ENCODE data around the gene HAT1.
A peak's percentile ranks its signal among the peaks of the same experiment; 100 is the strongest.
"Not testable (repeated sequence)": the region's sequence is repeated elsewhere in the genome, so short reads cannot be mapped to it uniquely, and the experiment has no call there.

The HAT1 gene

DNA sequence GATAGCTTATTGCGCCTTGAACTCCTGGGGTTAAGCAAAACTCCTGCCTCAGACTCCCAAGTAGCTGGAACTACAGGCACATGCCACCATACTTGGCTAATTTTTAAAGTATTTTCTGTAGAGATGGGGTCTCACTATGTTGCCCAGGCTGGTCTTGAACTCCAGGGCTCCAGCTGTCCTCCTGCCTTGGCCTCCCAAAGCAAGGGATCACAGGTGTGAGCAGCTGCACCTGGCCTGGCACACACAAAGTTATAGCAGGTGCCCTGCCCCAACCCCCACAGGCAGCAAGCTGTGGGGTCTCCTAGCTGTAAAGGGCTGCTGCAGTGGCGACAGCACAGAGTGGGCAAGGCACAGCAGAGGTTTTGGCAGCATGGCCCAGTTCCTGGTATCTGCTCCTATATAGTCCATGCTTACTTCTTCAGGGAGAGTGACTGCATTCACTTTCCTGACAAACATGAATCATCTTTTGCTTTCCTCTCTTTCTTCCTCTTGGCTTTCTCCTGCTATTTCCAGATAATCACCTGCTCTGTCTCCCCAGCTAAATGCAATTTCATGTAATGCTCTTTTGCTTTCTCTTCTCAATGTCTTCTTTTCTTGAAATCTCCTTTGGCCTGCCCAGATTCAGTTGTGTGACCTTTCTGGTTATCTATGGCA lies 50.2 kb downstream of the HAT1 start:
- DNase-seq (ENCODE audit: low read depth in 3 of 3): no peak

GRCh38 chr2:171979103-171979502 lies 56.8 kb downstream of the HAT1 start:
- no peak for DNase-seq (ENCODE audit: low read depth in 3 of 3)

- not testable (repeated sequence) for DNase-seq (ENCODE audit: low read depth in 3 of 3)
Measured at GRCh38 chr2:171983924-171984323, 61.7 kb downstream of the HAT1 start.

DNA sequence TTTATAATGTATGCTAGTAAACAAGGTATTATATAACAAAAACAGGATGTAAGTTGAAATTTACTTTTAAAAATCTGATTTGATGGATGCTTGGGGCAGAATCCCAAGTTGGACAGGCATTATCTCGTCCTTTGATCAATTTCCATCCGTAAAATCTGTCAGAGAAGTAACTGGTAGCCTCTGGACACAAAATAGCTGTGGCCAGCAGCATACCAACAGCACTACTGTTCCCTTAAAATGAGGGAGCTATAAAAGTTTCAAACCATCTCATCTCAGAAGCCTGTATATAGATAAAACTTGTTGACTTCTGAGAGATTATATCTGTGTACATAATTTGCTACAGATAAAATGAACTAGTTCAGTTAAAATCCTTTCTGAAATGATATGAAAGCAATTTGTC lies 62.8 kb downstream of the HAT1 start:
- DNase-seq (ENCODE audit: low read depth in 3 of 3): no peak

DNA sequence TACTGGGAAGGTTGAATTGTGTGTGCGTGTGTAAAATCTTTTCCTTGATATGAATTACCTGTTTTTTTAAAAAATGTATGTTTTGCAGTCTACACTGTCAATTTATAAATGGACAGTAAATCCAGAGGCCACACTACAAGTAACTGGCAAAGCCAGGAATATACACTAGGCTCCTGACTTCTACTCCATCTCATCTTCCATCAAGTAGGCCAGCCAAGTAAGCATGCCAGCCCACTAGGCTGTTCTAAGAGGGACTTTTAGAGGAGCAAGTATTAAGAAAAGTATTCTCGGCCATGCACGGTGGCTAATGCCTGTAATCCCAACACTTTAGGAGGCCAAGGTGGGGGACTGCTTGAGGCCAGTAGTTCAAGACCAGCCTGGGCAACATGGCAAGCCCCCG lies 64.5 kb downstream of the HAT1 start:
- DNase-seq (ENCODE audit: low read depth in 3 of 3): no peak

DNA sequence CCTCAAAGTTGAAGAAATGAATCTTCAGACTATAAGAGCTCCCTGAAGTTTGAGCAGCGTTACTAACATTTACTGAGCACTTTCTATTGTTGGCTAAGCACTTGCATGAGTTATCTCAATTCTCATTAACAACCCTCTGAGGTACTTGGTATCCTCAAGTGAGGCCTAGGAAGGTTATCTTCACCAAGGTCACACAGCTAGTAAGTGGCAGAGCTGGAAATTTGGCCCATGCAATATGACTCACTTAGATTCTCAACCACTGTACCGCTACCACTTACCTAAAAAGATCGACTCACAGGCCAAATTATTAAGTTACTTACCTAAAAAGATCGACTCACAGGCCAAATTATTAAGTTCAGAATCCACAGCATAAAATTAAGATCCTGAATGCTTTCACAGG lies 68.8 kb downstream of the HAT1 start:
- DNase-seq (ENCODE audit: low read depth in 3 of 3): no peak

DNA sequence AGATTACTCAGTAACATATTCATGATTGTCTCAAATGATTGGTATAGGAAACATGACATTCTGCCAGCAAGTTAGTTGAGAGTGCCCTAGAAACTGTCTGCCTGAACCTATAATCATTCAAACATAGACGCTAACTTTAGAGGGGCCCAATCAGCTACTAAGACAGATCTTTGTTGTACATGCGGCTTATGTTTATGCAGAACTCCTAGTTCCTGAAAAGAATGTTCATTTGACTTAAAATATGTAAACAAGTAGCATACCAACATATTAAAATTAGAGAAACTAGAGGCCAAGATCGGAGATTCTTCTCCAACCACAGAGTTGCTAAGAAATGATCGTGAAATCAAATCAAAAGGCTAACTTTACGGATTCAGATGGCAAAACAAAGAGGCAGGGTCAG lies 73.3 kb downstream of the HAT1 start:
- no peak for DNase-seq (ENCODE audit: low read depth in 3 of 3)

DNA sequence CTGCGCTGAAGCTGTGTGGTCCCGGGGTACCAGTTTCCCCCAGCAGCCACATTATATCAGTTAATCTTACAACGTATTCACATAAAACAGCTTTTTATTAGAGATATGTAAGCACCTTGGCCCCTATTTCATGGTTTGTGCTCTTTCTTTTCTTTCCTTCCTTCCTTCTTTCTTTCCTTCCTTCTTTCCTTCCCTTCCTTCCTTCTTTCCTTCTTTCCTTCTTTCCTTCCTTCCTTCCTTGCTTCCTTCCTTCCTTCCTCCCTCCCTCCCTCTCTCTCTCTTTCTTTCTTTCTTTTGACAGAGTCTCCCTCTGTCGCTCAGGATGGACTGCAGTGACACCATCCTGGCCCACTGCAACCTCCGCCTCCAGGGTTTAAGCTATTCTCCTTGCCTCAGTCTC lies 73.8 kb downstream of the HAT1 start:
- no peak for DNase-seq (ENCODE audit: low read depth in 3 of 3)

DNA sequence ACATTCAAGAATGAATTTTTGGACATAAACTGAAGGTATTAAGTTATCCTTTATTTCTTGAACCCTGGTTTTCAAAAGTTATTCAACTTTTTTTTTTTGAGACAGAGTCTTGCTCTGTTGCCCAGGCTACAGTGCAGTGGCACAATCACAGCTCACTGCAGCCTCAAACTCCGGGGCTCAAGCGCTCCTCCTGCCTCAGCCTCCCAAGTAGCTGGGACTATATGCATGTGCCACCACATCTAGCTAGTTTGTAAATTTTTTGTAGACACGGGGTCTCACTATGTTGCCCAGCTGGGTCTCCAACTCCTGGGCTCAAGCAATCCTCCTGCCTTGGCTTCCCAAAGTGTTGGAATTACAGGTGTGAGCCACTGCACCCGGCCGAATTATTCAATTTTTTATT lies 74.8 kb downstream of the HAT1 start:
- DNase-seq (ENCODE audit: low read depth in 3 of 3): not testable (repeated sequence)

GRCh38 chr2:171999161-171999560 lies 76.9 kb downstream of the HAT1 start:
- peak in 1 of 3 donors; percentile 2 for DNase-seq (ENCODE audit: low read depth in 3 of 3)

DNA sequence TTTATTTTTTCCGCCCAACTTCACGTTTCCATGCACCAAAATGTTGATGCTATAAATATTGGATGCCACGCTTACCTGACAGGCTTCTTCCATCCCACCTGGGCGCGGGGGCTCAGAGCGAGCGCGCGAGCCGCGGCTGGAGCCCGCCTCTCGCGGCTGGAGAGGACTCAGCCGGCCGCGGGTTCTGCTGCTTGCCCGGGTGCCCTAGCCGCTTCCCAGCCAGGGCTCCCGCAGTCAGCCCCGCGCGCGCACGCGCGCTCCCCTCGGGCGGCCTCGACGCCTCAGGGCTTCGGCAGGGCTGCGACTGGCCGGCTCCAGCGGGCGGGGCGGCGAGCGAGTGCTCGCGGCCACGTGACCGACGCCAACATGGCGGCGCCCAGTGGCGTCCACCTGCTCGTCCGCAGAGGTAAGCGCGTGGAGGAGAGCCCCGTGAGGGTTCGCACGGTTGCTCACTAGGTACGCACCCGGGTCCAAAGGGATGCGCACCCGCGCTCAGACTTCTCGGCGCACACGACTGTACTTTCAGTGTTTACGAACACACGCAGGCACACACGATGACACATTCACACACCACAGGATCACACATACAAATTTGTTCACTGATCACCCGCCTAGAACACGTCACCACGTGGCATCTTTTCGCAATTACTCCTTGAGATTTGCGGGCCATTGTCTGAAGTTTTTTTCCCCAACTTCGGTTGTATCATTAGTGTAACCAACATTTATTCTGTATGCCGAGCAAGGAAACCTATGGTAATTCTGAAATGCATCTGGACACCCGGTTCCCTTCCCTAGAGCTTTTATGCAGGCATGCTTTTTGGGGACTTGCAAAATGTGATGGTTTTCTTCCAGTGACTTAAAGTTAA lies 77.6 kb downstream of the HAT1 start, which contains the start of gene METAP1D:
TSS of gene METAP1D (plus strand) at position 350 of the 866 bp plus-strand sequence. CDS start at position 367, 17 bp downstream.
- DNase-seq (ENCODE audit: low read depth in 3 of 3): peak; percentile 76 to 83 (median 80)

GRCh38 chr2:172000696-172001361 lies 78.6 kb downstream of the HAT1 start:
- DNase-seq (ENCODE audit: low read depth in 3 of 3): peak in 1 of 3 donors; percentile 3

- DNase-seq (ENCODE audit: low read depth in 3 of 3): no peak
Measured at GRCh38 chr2:172007372-172007771, 85.1 kb downstream of the HAT1 start.

GRCh38 chr2:172009823-172010222 lies 87.6 kb downstream of the HAT1 start:
- no peak for DNase-seq (ENCODE audit: low read depth in 3 of 3)

GRCh38 chr2:172011812-172012575 lies 89.7 kb downstream of the HAT1 start:
- no peak for DNase-seq (ENCODE audit: low read depth in 3 of 3)

- DNase-seq (ENCODE audit: low read depth in 3 of 3): no peak
Measured at GRCh38 chr2:172012677-172013391, 90.6 kb downstream of the HAT1 start.

- no peak for DNase-seq (ENCODE audit: low read depth in 3 of 3)
Measured at GRCh38 chr2:172013396-172013795, 91.1 kb downstream of the HAT1 start.

GRCh38 chr2:172021074-172021931 lies 99.0 kb downstream of the HAT1 start:
- no peak for DNase-seq (ENCODE audit: low read depth in 3 of 3)

DNA sequence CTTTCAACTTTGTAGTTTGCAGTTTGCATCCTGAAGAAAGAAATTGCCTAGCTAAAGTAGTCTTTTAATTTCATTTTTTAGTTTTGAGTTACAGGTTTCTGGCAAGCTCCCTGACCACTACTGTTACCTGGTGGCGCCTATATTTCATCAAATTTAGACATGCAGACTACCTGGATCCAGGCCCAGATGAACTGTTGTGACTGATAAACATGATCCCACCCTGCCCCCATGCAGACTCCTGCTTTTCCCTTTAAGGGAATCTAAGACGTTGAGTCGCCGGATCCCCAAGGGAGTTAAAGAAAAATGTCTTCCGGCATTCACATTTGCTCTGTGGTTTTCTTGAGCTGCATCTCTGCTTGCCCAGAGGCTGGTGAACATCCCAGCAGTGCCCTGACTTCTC lies 99.7 kb downstream of the HAT1 start:
- no peak for DNase-seq (ENCODE audit: low read depth in 3 of 3)

DNA sequence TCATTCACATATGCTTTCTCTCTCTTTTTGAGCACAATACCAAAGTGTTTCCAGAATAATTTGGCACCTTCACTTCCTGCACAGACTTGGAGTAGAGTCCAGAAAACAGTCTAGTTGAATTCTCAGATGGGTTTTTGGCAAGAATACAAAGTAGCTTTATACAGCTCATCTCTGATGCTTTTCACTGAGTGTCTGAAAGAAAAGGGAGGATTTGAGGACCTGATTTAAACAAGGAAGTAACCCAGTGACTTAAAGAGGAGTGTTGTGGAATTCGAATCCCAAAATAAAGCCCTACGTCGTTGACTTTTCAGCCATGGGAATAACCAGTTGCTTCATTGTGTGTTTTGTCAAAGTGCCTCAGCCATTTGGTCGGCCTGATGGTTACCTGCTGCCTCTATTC lies 109.3 kb downstream of the HAT1 start:
- DNase-seq (ENCODE audit: low read depth in 3 of 3): no peak
